ENCODE measurements around the gene SMARCC2. TPM values are rescaled to one million over a fixed set of nuclear protein-coding genes. Genes with fewer than 3 reads are reported as not detected.

The SMARCC2 gene
- 100 to 1,000 TPM; 189 to 197 TPM for total RNA-seq
- 10 to 100 TPM; 46.3 to 70.4 (median 54.1) TPM for polyA plus RNA-seq
- 81.3 to 171 (median 153) reads per million in 6 experiments for total RNA-seq

GRCh38 chr12:56189099-56189917 lies at the start of gene SMARCC2:
Gene SMARCC2 (minus strand): TSS chr12:56189483. CDS start chr12:56189461, 22 bp downstream.
- peaks cover 39 to 51% (median 43%) of the 10 kb centered on the region in 4 donors for H3K4me1 Mint-ChIP-seq
- peak within 1 kb of the TSS; percentile 89 to 99 (median 96) for H3K4me3 Mint-ChIP-seq
- peaks cover 0 to 3% (median 0%) of the 10 kb centered on the region in 5 donors for H3K27me3 Mint-ChIP-seq
- no peaks in the 10 kb centered on the region for H3K9me3 Mint-ChIP-seq
- peaks cover 0 to 26% (median 5%) of the 10 kb centered on the region in 3 donors for H3K36me3 Mint-ChIP-seq
- DNase-seq = peak; percentile 74 to 91 (median 82)
- peak within 1 kb of the TSS; percentile 97 to 100 (median 98) for H3K27ac Mint-ChIP-seq
- peak; percentile 82 to 84 for ATAC-seq
- POLR2A ChIA-PET = interaction anchor here (0.5 to 7.8 kb wide), 38 partner anchors 8 to 922 kb away, joined by 3 to 284 read pairs (median 5); partner anchors contain the start of genes ANKRD52, CNPY2, DNAJC14 and ESYT1

- Mint-ChIP-seq H3K9me3 (no peaks in the 10 kb centered on the region), H3K27ac (peak overlapping the region in 2 of 10 donors; percentile 52 to 78), H3K4me1 (peaks cover 0 to 5% (median 1%) of the 10 kb centered on the region in 4 donors), H3K36me3 (peaks cover 0 to 25% (median 0%) of the 10 kb centered on the region in 3 donors), H3K4me3 (no peak overlapping the region), H3K27me3 (no peaks in the 10 kb centered on the region)
- POLR2A ChIA-PET = no interaction called here
- ATAC-seq = no peak
- DNase-seq = no peak
These were observed 48.3 kb upstream of the SMARCC2 start for GRCh38 chr12:56237552-56237951.

GRCh38 chr12:56236985-56237384 lies 47.7 kb upstream of the SMARCC2 start:
- Mint-ChIP-seq H3K4me3 (no peak overlapping the region), H3K27me3 (no peaks in the 10 kb centered on the region), H3K9me3 (no peaks in the 10 kb centered on the region), H3K4me1 (peaks cover 0 to 3% (median 1%) of the 10 kb centered on the region in 4 donors), H3K27ac (peak overlapping the region in 2 of 10 donors; percentile 13 to 78), H3K36me3 (peaks cover 0 to 19% (median 0%) of the 10 kb centered on the region in 3 donors)
- ATAC-seq (peak in 1 of 2 donors; percentile 25), DNase-seq (no peak)
- POLR2A ChIA-PET = interaction anchor here (2.1 kb wide), 1 partner anchor 16 kb away, joined by 6 read pairs; the partner anchor contains the start of gene RNF41

GRCh38 chr12:56236091-56236490 lies 46.8 kb upstream of the SMARCC2 start:
- DNase-seq (no peak), ATAC-seq (no peak)
- no peaks in the 10 kb centered on the region for H3K27me3 Mint-ChIP-seq
- no peak overlapping the region for H3K4me3 Mint-ChIP-seq
- POLR2A ChIA-PET = interaction anchor here (1.2 to 2.1 kb wide), 2 partner anchors 10 to 15 kb away, joined by 3 to 6 read pairs; partner anchors contain the start of gene RNF41
- peaks cover 0 to 10% (median 0%) of the 10 kb centered on the region in 3 donors for H3K36me3 Mint-ChIP-seq
- no peaks in the 10 kb centered on the region for H3K9me3 Mint-ChIP-seq
- H3K4me1 Mint-ChIP-seq = peaks cover 0 to 2% (median under 1%) of the 10 kb centered on the region in 4 donors
- H3K27ac Mint-ChIP-seq = peak overlapping the region in 2 of 10 donors; percentile 29 to 59

- DNase-seq (no peak), ATAC-seq (no peak)
- POLR2A ChIA-PET = interaction anchor here (1.2 to 2.1 kb wide), 3 partner anchors 12 to 14 kb away, joined by 3 to 10 read pairs (median 6); partner anchors contain the start of gene RNF41
- Mint-ChIP-seq H3K36me3 (peaks cover 0 to 3% (median 0%) of the 10 kb centered on the region in 3 donors), H3K27me3 (no peaks in the 10 kb centered on the region), H3K4me1 (peaks cover 0 to 2% (median under 1%) of the 10 kb centered on the region in 4 donors), H3K9me3 (no peaks in the 10 kb centered on the region), H3K4me3 (no peak overlapping the region), H3K27ac (peak overlapping the region in 2 of 10 donors; percentile 51 to 65)
These were observed 45.6 kb upstream of the SMARCC2 start for GRCh38 chr12:56234746-56235436.

GRCh38 chr12:56231184-56231582 lies 41.9 kb upstream of the SMARCC2 start:
- no peak for DNase-seq
- H3K4me1 Mint-ChIP-seq = peaks cover 0 to 2% (median 0%) of the 10 kb centered on the region in 4 donors
- ATAC-seq = no peak
- no peak overlapping the region for H3K4me3 Mint-ChIP-seq
- POLR2A ChIA-PET = interaction anchor here (0.8 to 1.1 kb wide), 2 partner anchors 9 to 127 kb away, joined by 3 to 4 read pairs; partner anchors contain the start of gene RNF41
- no peaks in the 10 kb centered on the region for H3K9me3 Mint-ChIP-seq
- H3K27me3 Mint-ChIP-seq = no peaks in the 10 kb centered on the region
- no peak overlapping the region for H3K27ac Mint-ChIP-seq
- H3K36me3 Mint-ChIP-seq = peaks cover 0 to 8% (median 0%) of the 10 kb centered on the region in 3 donors

GRCh38 chr12:56230432-56231183 lies 41.3 kb upstream of the SMARCC2 start:
- DNase-seq (no peak), ATAC-seq (no peak)
- Mint-ChIP-seq H3K9me3 (no peaks in the 10 kb centered on the region), H3K36me3 (peaks cover 0 to 9% (median 0%) of the 10 kb centered on the region in 3 donors), H3K27ac (peak overlapping the region in 2 of 10 donors; percentile 56 to 76), H3K4me3 (no peak overlapping the region), H3K4me1 (peaks cover 0 to 3% (median under 1%) of the 10 kb centered on the region in 4 donors), H3K27me3 (no peaks in the 10 kb centered on the region)
- POLR2A ChIA-PET = interaction anchor here (0.8 to 1.1 kb wide), 2 partner anchors 8 to 128 kb away, joined by 3 to 4 read pairs; partner anchors contain the start of gene RNF41

- Mint-ChIP-seq H3K27ac (peak within 1 kb of the TSS in 2 of 10 donors; percentile 56 to 76), H3K4me1 (peaks cover 6 to 10% (median 7%) of the 10 kb centered on the region in 4 donors), H3K4me3 (no peak within 1 kb of the TSS), H3K9me3 (no peaks in the 10 kb centered on the region), H3K36me3 (peaks cover 0 to 9% (median 0%) of the 10 kb centered on the region in 3 donors), H3K27me3 (no peaks in the 10 kb centered on the region)
- POLR2A ChIA-PET = no interaction called here
- ATAC-seq (no peak), DNase-seq (no peak)
These were observed 40.7 kb upstream of the SMARCC2 start, which contains the start of gene SLC39A5 for GRCh38 chr12:56229916-56230431. Gene SLC39A5 (plus strand): TSS chr12:56230051. CDS start chr12:56231275, 1,224 bp downstream.

- Mint-ChIP-seq H3K4me3 (no peak overlapping the region), H3K27me3 (no peaks in the 10 kb centered on the region), H3K4me1 (peaks cover 9 to 15% (median 14%) of the 10 kb centered on the region in 4 donors), H3K36me3 (peaks cover 0 to 9% (median 0%) of the 10 kb centered on the region in 3 donors), H3K9me3 (no peaks in the 10 kb centered on the region), H3K27ac (no peak overlapping the region)
- POLR2A ChIA-PET = interaction anchor here (0.5 to 0.6 kb wide), 2 partner anchors 42 to 65 kb away, joined by 3 read pairs; no protein-coding TSS in a partner anchor
- DNase-seq (no peak), ATAC-seq (no peak)
These were observed 39.8 kb upstream of the SMARCC2 start for GRCh38 chr12:56229082-56229481.

- Mint-ChIP-seq H3K27me3 (no peaks in the 10 kb centered on the region), H3K36me3 (peaks cover 0 to 7% (median 0%) of the 10 kb centered on the region in 3 donors), H3K27ac (peak overlapping the region; percentile 71 to 99 (median 91)), H3K9me3 (no peaks in the 10 kb centered on the region), H3K4me1 (peaks cover 27 to 50% (median 47%) of the 10 kb centered on the region in 4 donors), H3K4me3 (peak overlapping the region; percentile 83 to 100 (median 97))
- POLR2A ChIA-PET = interaction anchor here (0.5 kb wide), 1 partner anchor 10 kb away, joined by 3 read pairs; no protein-coding TSS in a partner anchor
- DNase-seq (peak in 2 of 10 donors; percentile 9 to 14), ATAC-seq (no peak)
These were observed 35.7 kb upstream of the SMARCC2 start for GRCh38 chr12:56224954-56225353.

GRCh38 chr12:56224102-56224701 lies 34.9 kb upstream of the SMARCC2 start, which contains the start of gene NABP2:
Gene NABP2 (plus strand): TSS chr12:56224342. CDS start chr12:56224857, 515 bp downstream.
- Mint-ChIP-seq H3K4me3 (peak within 1 kb of the TSS; percentile 83 to 100 (median 97)), H3K9me3 (no peaks in the 10 kb centered on the region), H3K27ac (peak within 1 kb of the TSS; percentile 71 to 100 (median 98)), H3K27me3 (no peaks in the 10 kb centered on the region), H3K36me3 (peaks cover 0 to 7% (median 0%) of the 10 kb centered on the region in 3 donors), H3K4me1 (peaks cover 27 to 53% (median 47%) of the 10 kb centered on the region in 4 donors)
- ATAC-seq (peak; percentile 75 to 79), DNase-seq (peak; percentile 77 to 94 (median 86))
- POLR2A ChIA-PET = interaction anchor here (3.0 to 4.2 kb wide), 3 partner anchors 33 to 106 kb away, joined by 12 to 88 read pairs (median 62); partner anchors contain the start of genes ANKRD52, RPL41, SMARCC2 and ZC3H10
